Panc1 (cell line): ENCODE measurements around the gene DIP2C.

Experiments
- POLR2AphosphoS5 ChIP-seq: IDR thresholded peaks from 2 replicates; pipeline ENCODE4 v1.6.1; 2012; ENCODE audit warnings: mild to moderate bottlenecking, low read depth, low read length, moderate library complexity
- TCF7L2 ChIP-seq: IDR thresholded peaks from 2 replicates; pipeline ENCODE4 v1.6.1; 2011; ENCODE audit warnings: mild to moderate bottlenecking, low read depth, low read length, inconsistent platforms
- TF ChIP-seq, protein P1 (sequence below): fragments of 450-650 bp; IDR thresholded peaks from 2 replicates; pipeline ENCODE4 v1.5.1; 2017; ENCODE audit warnings: mild to moderate bottlenecking
- TF ChIP-seq, protein P2 (sequence below), 2 experiments: IDR thresholded peaks; 2 replicates each; pipeline ENCODE4 v1.6.1; 2011 to 2012; ENCODE audit warnings: low read depth in 2 of 2, control low read depth in 1 of 2, low read length in 1 of 2, mild to moderate bottlenecking in 1 of 2, moderate library complexity in 1 of 2; ENCODE audit not compliant: insufficient read depth in 1 of 2

DNA sequence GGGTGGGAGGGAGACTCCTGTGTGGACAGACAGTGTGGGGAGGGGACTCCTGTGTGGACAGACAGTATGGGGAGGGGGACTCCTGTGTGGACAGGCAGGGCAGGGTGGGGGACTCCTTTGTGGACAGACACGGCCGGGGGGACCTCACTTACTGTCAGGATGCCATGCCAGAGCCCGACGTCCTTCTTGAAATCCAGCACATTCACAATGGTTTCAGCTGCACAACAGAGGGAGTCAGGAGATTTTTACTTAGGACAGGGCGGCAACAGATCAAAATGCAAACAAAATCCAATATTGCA is 301.9 kb downstream of the DIP2C start:
- TF ChIP-seq, protein P1, sequence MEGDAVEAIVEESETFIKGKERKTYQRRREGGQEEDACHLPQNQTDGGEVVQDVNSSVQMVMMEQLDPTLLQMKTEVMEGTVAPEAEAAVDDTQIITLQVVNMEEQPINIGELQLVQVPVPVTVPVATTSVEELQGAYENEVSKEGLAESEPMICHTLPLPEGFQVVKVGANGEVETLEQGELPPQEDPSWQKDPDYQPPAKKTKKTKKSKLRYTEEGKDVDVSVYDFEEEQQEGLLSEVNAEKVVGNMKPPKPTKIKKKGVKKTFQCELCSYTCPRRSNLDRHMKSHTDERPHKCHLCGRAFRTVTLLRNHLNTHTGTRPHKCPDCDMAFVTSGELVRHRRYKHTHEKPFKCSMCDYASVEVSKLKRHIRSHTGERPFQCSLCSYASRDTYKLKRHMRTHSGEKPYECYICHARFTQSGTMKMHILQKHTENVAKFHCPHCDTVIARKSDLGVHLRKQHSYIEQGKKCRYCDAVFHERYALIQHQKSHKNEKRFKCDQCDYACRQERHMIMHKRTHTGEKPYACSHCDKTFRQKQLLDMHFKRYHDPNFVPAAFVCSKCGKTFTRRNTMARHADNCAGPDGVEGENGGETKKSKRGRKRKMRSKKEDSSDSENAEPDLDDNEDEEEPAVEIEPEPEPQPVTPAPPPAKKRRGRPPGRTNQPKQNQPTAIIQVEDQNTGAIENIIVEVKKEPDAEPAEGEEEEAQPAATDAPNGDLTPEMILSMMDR = no peak
- TF ChIP-seq POLR2AphosphoS5 (no peak), TCF7L2 (no peak)
- TF ChIP-seq, protein P2, sequence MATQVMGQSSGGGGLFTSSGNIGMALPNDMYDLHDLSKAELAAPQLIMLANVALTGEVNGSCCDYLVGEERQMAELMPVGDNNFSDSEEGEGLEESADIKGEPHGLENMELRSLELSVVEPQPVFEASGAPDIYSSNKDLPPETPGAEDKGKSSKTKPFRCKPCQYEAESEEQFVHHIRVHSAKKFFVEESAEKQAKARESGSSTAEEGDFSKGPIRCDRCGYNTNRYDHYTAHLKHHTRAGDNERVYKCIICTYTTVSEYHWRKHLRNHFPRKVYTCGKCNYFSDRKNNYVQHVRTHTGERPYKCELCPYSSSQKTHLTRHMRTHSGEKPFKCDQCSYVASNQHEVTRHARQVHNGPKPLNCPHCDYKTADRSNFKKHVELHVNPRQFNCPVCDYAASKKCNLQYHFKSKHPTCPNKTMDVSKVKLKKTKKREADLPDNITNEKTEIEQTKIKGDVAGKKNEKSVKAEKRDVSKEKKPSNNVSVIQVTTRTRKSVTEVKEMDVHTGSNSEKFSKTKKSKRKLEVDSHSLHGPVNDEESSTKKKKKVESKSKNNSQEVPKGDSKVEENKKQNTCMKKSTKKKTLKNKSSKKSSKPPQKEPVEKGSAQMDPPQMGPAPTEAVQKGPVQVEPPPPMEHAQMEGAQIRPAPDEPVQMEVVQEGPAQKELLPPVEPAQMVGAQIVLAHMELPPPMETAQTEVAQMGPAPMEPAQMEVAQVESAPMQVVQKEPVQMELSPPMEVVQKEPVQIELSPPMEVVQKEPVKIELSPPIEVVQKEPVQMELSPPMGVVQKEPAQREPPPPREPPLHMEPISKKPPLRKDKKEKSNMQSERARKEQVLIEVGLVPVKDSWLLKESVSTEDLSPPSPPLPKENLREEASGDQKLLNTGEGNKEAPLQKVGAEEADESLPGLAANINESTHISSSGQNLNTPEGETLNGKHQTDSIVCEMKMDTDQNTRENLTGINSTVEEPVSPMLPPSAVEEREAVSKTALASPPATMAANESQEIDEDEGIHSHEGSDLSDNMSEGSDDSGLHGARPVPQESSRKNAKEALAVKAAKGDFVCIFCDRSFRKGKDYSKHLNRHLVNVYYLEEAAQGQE (IDR thresholded peaks at IDR 0.05; ENCODE audit: insufficient read depth in 1 of 2, low read depth in 2 of 2, low read length in 1 of 2) = no peak
